ENCODE results near the gene BICD1. TPM values are rescaled to one million over a fixed set of nuclear protein-coding genes. Genes with fewer than 3 reads are reported as not detected.

BICD1 gene
- total and polyA plus RNA-seq, 4 donors, result 3.0 to 42.6 (median 25.2) TPM

DNA sequence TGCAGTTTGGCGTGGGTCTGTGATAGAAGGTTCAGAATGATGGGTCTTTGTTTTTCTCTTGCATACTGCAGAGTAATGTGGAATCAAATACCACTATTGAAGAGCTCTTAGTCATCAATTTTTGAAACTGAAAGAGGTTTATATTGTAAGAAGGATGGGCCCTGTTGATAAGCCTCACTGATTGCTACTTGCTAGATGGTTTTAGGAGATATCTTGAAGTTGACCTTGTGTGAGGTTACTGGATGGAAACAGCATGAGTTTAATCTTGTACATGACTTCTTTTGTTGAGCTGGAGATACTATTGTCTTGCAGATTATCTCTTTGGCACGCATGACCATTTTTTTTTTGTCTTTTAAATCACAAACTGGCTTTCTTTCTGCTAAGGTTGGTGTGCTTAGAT lies 13.8 kb downstream of the BICD1 start:
- H3K36me3 ChIP-seq (ENCODE audit: control insufficient read depth in 1 of 2, insufficient read depth in 2 of 2, low read length in 1 of 2), result no peaks in the 10 kb centered on the region
- intact Hi-C loops (cut with DNase I), result no loop called here
- H3K27me3 ChIP-seq (ENCODE audit: control insufficient read depth in 1 of 2, insufficient read depth in 2 of 2, low read length in 1 of 2), result no peaks in the 10 kb centered on the region
- no peaks in the 10 kb centered on the region for H3K4me1 ChIP-seq (ENCODE audit: control insufficient read depth in 1 of 2, insufficient read depth in 2 of 2, low read length in 2 of 2)
- H3K27ac ChIP-seq (ENCODE audit: low read depth in 1 of 2, low read length in 2 of 2), result no peak overlapping the region
- ATAC-seq (ENCODE audit: low FRiP score) (no peak), DNase-seq (no peak)
- H3K9me3 ChIP-seq (ENCODE audit: control insufficient read depth, low read length), result no peaks in the 10 kb centered on the region
- 79 to 84% methylated on average over 2 of the region's 2 CpGs for WGBS, 2 donors
- H3K4me3 ChIP-seq (ENCODE audit: low read length in 2 of 2), result no peak overlapping the region

- Histone ChIP-seq H3K27me3 (ENCODE audit: control insufficient read depth in 1 of 2, insufficient read depth in 2 of 2, low read length in 1 of 2) (no peaks in the 10 kb centered on the region), H3K4me3 (ENCODE audit: low read length in 2 of 2) (no peak overlapping the region), H3K36me3 (ENCODE audit: control insufficient read depth in 1 of 2, insufficient read depth in 2 of 2, low read length in 1 of 2) (no peaks in the 10 kb centered on the region), H3K27ac (ENCODE audit: low read depth in 1 of 2, low read length in 2 of 2) (no peak overlapping the region), H3K4me1 (ENCODE audit: control insufficient read depth in 1 of 2, insufficient read depth in 2 of 2, low read length in 2 of 2) (no peaks in the 10 kb centered on the region), H3K9me3 (ENCODE audit: control insufficient read depth, low read length) (no peaks in the 10 kb centered on the region)
- intact Hi-C loops (cut with DNase I), result no loop called here
- no peak for DNase-seq
- ATAC-seq (ENCODE audit: low FRiP score), result no peak
- 67 to 84% methylated on average over 1 of the region's 1 CpG for WGBS, 2 donors
Observed at GRCh38 chr12:32124637-32125036, 18.0 kb downstream of the BICD1 start.

DNA sequence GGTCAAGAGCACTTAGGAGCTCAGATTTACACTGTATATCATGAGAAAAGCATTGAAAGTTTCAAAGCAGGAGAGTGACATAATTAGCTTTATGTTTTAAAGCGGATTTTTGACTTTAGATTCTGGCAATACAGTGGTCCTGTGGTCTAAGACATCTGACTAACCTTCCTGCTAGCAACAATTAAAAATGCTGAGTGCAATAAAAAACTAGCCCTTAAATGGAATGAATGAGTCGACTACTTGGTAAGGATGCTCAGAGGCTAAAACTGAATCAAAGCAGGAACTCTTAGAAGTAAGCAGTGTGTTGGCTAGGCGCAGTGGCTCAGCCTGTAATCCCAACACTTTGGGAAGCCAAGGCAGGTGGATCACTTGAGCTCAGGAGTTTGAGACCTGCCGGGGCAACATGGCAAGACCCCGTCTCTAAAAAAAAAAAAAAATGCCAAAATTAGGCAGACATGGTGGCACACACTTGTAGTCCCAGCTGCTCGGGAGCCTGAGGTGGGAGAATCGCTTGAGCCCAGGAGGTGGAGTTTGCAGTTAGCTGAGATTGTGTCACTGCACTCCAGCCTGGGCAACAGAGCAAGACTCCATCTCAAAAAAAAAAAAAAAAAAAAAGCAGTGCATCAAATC lies 18.9 kb downstream of the BICD1 start:
- ATAC-seq (ENCODE audit: low FRiP score), result no peak
- no peak overlapping the region for H3K4me3 ChIP-seq (ENCODE audit: low read length in 2 of 2)
- 90 to 95% methylated on average over 7 of the region's 7 CpGs for WGBS, 2 donors
- no peak for DNase-seq
- intact Hi-C loops (cut with DNase I), result no loop called here
- H3K27me3 ChIP-seq (ENCODE audit: control insufficient read depth in 1 of 2, insufficient read depth in 2 of 2, low read length in 1 of 2), result no peaks in the 10 kb centered on the region
- H3K36me3 ChIP-seq (ENCODE audit: control insufficient read depth in 1 of 2, insufficient read depth in 2 of 2, low read length in 1 of 2), result no peaks in the 10 kb centered on the region
- H3K27ac ChIP-seq (ENCODE audit: low read depth in 1 of 2, low read length in 2 of 2), result no peak overlapping the region
- no peaks in the 10 kb centered on the region for H3K9me3 ChIP-seq (ENCODE audit: control insufficient read depth, low read length)
- no peaks in the 10 kb centered on the region for H3K4me1 ChIP-seq (ENCODE audit: control insufficient read depth in 1 of 2, insufficient read depth in 2 of 2, low read length in 2 of 2)

DNA sequence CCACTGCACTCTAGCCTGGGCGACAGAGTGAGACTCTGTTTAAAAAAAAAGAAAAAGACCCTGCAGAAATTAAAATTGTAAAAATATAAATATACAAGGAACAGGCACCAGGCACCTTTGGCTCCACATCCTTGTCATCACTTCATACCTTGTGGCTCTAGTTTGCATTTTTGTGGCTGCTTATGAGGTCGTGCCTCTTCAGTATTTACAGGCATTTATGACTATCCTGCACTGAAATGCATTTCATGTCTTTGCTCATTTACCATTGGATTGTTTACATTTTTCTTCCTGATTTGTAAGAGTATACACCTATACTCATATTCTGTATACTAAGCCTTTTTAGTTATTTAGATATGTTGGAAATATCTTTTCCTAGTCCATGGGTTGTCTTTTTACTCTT lies 20.1 kb downstream of the BICD1 start:
- no peaks in the 10 kb centered on the region for H3K36me3 ChIP-seq (ENCODE audit: control insufficient read depth in 1 of 2, insufficient read depth in 2 of 2, low read length in 1 of 2)
- H3K27ac ChIP-seq (ENCODE audit: low read depth in 1 of 2, low read length in 2 of 2), result no peak overlapping the region
- H3K9me3 ChIP-seq (ENCODE audit: control insufficient read depth, low read length), result no peaks in the 10 kb centered on the region
- intact Hi-C loops (cut with DNase I), result no loop called here
- no peaks in the 10 kb centered on the region for H3K27me3 ChIP-seq (ENCODE audit: control insufficient read depth in 1 of 2, insufficient read depth in 2 of 2, low read length in 1 of 2)
- ATAC-seq (ENCODE audit: low FRiP score), result no peak
- no peak overlapping the region for H3K4me3 ChIP-seq (ENCODE audit: low read length in 2 of 2)
- no peak for DNase-seq
- WGBS, 2 donors, result 79 to 87% methylated on average over 2 of the region's 2 CpGs
- H3K4me1 ChIP-seq (ENCODE audit: control insufficient read depth in 1 of 2, insufficient read depth in 2 of 2, low read length in 2 of 2), result no peaks in the 10 kb centered on the region

- intact Hi-C loops (cut with DNase I), result no loop called here
- no peak overlapping the region for H3K4me3 ChIP-seq (ENCODE audit: low read length in 2 of 2)
- H3K9me3 ChIP-seq (ENCODE audit: control insufficient read depth, low read length), result no peaks in the 10 kb centered on the region
- DNase-seq (no peak), ATAC-seq (ENCODE audit: low FRiP score) (no peak)
- no peak overlapping the region for H3K27ac ChIP-seq (ENCODE audit: low read depth in 1 of 2, low read length in 2 of 2)
- no peaks in the 10 kb centered on the region for H3K36me3 ChIP-seq (ENCODE audit: control insufficient read depth in 1 of 2, insufficient read depth in 2 of 2, low read length in 1 of 2)
- H3K4me1 ChIP-seq (ENCODE audit: control insufficient read depth in 1 of 2, insufficient read depth in 2 of 2, low read length in 2 of 2), result peaks cover 0 to 2% of the 10 kb centered on the region in 2 donors
- 95 to 96% methylated on average over 5 of the region's 5 CpGs for WGBS, 2 donors
- H3K27me3 ChIP-seq (ENCODE audit: control insufficient read depth in 1 of 2, insufficient read depth in 2 of 2, low read length in 1 of 2), result no peaks in the 10 kb centered on the region
Observed at GRCh38 chr12:32131666-32132065, 25.0 kb downstream of the BICD1 start.

GRCh38 chr12:32134101-32134888 lies 27.6 kb downstream of the BICD1 start:
- WGBS, 2 donors, result 71 to 77% methylated on average over 8 of the region's 8 CpGs
- ATAC-seq (ENCODE audit: low FRiP score) (peak; percentile 50), DNase-seq (no peak)
- H3K4me1 ChIP-seq (ENCODE audit: control insufficient read depth in 1 of 2, insufficient read depth in 2 of 2, low read length in 2 of 2), result peaks cover 0 to 2% of the 10 kb centered on the region in 2 donors
- intact Hi-C loops (cut with DNase I), result no loop called here
- no peaks in the 10 kb centered on the region for H3K36me3 ChIP-seq (ENCODE audit: control insufficient read depth in 1 of 2, insufficient read depth in 2 of 2, low read length in 1 of 2)
- no peak overlapping the region for H3K4me3 ChIP-seq (ENCODE audit: low read length in 2 of 2)
- no peaks in the 10 kb centered on the region for H3K9me3 ChIP-seq (ENCODE audit: control insufficient read depth, low read length)
- H3K27me3 ChIP-seq (ENCODE audit: control insufficient read depth in 1 of 2, insufficient read depth in 2 of 2, low read length in 1 of 2), result no peaks in the 10 kb centered on the region
- H3K27ac ChIP-seq (ENCODE audit: low read depth in 1 of 2, low read length in 2 of 2), result no peak overlapping the region

DNA sequence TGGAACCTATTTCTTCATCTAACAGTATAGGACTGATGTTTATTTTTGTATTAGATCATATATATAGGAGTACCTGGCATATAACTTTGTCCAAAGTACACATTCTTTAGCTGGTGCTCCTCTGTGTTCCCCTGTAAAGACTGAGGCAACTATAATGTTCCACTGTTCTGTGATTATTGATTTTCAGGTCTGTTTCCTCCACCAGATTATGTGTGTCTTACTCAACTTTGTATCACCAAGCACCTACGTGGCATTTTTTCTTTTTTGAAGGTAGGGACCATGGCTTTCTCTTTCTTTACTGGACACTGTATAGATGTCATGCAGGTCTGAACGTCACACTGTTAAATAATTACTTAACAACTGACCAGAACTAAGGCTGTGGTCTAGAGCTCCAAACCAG lies 29.3 kb downstream of the BICD1 start:
- ATAC-seq (ENCODE audit: low FRiP score), result no peak
- no peak for DNase-seq
- H3K36me3 ChIP-seq (ENCODE audit: control insufficient read depth in 1 of 2, insufficient read depth in 2 of 2, low read length in 1 of 2), result no peaks in the 10 kb centered on the region
- peaks cover 0 to 2% of the 10 kb centered on the region in 2 donors for H3K4me1 ChIP-seq (ENCODE audit: control insufficient read depth in 1 of 2, insufficient read depth in 2 of 2, low read length in 2 of 2)
- intact Hi-C loops (cut with DNase I), result no loop called here
- H3K27ac ChIP-seq (ENCODE audit: low read depth in 1 of 2, low read length in 2 of 2), result no peak overlapping the region
- no peaks in the 10 kb centered on the region for H3K9me3 ChIP-seq (ENCODE audit: control insufficient read depth, low read length)
- H3K4me3 ChIP-seq (ENCODE audit: low read length in 2 of 2), result no peak overlapping the region
- WGBS, 2 donors, result 92 to 93% methylated on average over 2 of the region's 2 CpGs
- no peaks in the 10 kb centered on the region for H3K27me3 ChIP-seq (ENCODE audit: control insufficient read depth in 1 of 2, insufficient read depth in 2 of 2, low read length in 1 of 2)

- WGBS, 2 donors, result 86 to 95% methylated on average over 4 of the region's 4 CpGs
- Histone ChIP-seq H3K27me3 (ENCODE audit: control insufficient read depth in 1 of 2, insufficient read depth in 2 of 2, low read length in 1 of 2) (no peaks in the 10 kb centered on the region), H3K4me1 (ENCODE audit: control insufficient read depth in 1 of 2, insufficient read depth in 2 of 2, low read length in 2 of 2) (peaks cover 0 to 2% of the 10 kb centered on the region in 2 donors), H3K9me3 (ENCODE audit: control insufficient read depth, low read length) (no peaks in the 10 kb centered on the region), H3K36me3 (ENCODE audit: control insufficient read depth in 1 of 2, insufficient read depth in 2 of 2, low read length in 1 of 2) (no peaks in the 10 kb centered on the region), H3K27ac (ENCODE audit: low read depth in 1 of 2, low read length in 2 of 2) (no peak overlapping the region), H3K4me3 (ENCODE audit: low read length in 2 of 2) (no peak overlapping the region)
- ATAC-seq (ENCODE audit: low FRiP score), result no peak
- no peak for DNase-seq
- intact Hi-C loops (cut with DNase I), result no loop called here
Observed at GRCh38 chr12:32136404-32136803, 29.8 kb downstream of the BICD1 start.

DNA sequence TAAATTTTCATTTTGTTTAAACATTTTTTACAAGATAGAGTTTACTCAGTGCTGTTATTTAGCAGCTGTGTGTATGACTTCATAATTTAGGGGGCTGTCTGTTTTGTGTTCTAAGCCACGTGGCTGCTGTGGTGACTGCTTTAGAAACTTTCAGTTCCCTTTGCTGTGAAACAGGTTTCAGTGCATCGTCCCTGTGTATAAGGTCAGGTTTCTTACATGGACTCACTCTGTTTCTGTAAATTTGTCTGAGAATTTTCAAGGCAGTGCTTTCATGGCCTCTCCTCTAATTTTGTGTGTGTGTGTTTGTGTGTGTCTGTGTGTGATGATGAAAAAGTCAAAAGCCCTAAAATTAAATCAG lies 32.4 kb downstream of the BICD1 start:
- H3K4me1 ChIP-seq (ENCODE audit: control insufficient read depth in 1 of 2, insufficient read depth in 2 of 2, low read length in 2 of 2), result peaks cover 2 to 3% of the 10 kb centered on the region in 2 donors
- H3K27ac ChIP-seq (ENCODE audit: low read depth in 1 of 2, low read length in 2 of 2), result no peak overlapping the region
- H3K9me3 ChIP-seq (ENCODE audit: control insufficient read depth, low read length), result no peaks in the 10 kb centered on the region
- DNase-seq (no peak), ATAC-seq (ENCODE audit: low FRiP score) (no peak)
- intact Hi-C loops (cut with DNase I), result no loop called here
- no peaks in the 10 kb centered on the region for H3K36me3 ChIP-seq (ENCODE audit: control insufficient read depth in 1 of 2, insufficient read depth in 2 of 2, low read length in 1 of 2)
- 56 to 66% methylated on average over 2 of the region's 2 CpGs for WGBS, 2 donors
- H3K4me3 ChIP-seq (ENCODE audit: low read length in 2 of 2), result no peak overlapping the region
- no peaks in the 10 kb centered on the region for H3K27me3 ChIP-seq (ENCODE audit: control insufficient read depth in 1 of 2, insufficient read depth in 2 of 2, low read length in 1 of 2)

All from aorta (tissue), 5 donors.